K562 (cell line): ENCODE measurements around the gene CD84. TPM values are rescaled to one million over a fixed set of nuclear protein-coding genes. Genes with fewer than 3 reads are reported as not detected.

Source experiments
- BACH1 ChIP-seq: fragments of 200-800 bp; sonication (Bioruptor generic); IDR thresholded peaks from 2 replicates; pipeline ENCODE4 v1.6.1; 2016; ENCODE audit warnings: missing genetic modification characterization, missing compliant biosample characterization
- GTF2F1 ChIP-seq: IDR thresholded peaks from 2 replicates; pipeline ENCODE4 v1.6.1; 2011; ENCODE audit warnings: low read depth, low read length, improper control_type of control experiment
- KAT7 ChIP-seq: sonication (generic); formaldehyde crosslinking; IDR thresholded peaks from 2 replicates; pipeline ENCODE4 v1.8.0; 2022; ENCODE audit warnings: missing genetic modification reagents, mild to moderate bottlenecking, borderline replicate concordance
- KDM4B ChIP-seq, 2 experiments: fragments of 450-650 bp in 1 of 2; sonication (generic) in 1 of 2; IDR thresholded peaks; 2 replicates each; pipeline ENCODE4 v1.6.1; 2016 to 2017; ENCODE audit warnings: borderline replicate concordance in 2 of 2, antibody characterized with exemption in 1 of 2, low read depth in 1 of 2, mild to moderate bottlenecking in 1 of 2
- KLF6 ChIP-seq: fragments of 250-450 bp; sonication (Bioruptor Pico); IDR thresholded peaks from 2 replicates; pipeline ENCODE4 v1.4.0; 2020; ENCODE audit warnings: mild to moderate bottlenecking, moderate library complexity, borderline replicate concordance
- MIER1 ChIP-seq: fragments of 450-650 bp; IDR thresholded peaks from 2 replicates; pipeline ENCODE4 v1.6.1; 2016; ENCODE audit warnings: antibody characterized with exemption, mild to moderate bottlenecking, low read depth
- MYBL2 ChIP-seq, 2 experiments: fragments of 450-650 bp in 1 of 2; sonication (generic) in 1 of 2; formaldehyde crosslinking in 1 of 2; IDR thresholded peaks; 2 replicates each; pipeline versions ENCODE4 v1.6.1 to v1.8.1; 2017 to 2022; ENCODE audit warnings: borderline replicate concordance in 1 of 2, inconsistent platforms in 1 of 2, low read depth in 1 of 2, mild to moderate bottlenecking in 1 of 2, missing genetic modification reagents in 1 of 2, moderate library complexity in 1 of 2
- NCOA2 ChIP-seq, 2 experiments: fragments of 450-650 bp; IDR thresholded peaks; 2 replicates each; pipeline ENCODE4 v1.6.1; 2018; ENCODE audit warnings: mild to moderate bottlenecking in 2 of 2, moderate library complexity in 1 of 2; ENCODE audit not compliant: partially characterized antibody in 2 of 2
- RB1 ChIP-seq: fragments of 450-650 bp; IDR thresholded peaks from 2 replicates; pipeline ENCODE4 v1.6.1; 2017; ENCODE audit warnings: low read depth, mild to moderate bottlenecking
- ZNF408 ChIP-seq: fragments of 250-450 bp; sonication (Bioruptor Pico); IDR thresholded peaks from 2 replicates; pipeline ENCODE4 v1.4.0; 2020; ENCODE audit warnings: low read depth, mild to moderate bottlenecking, moderate library complexity
- ZNF444 ChIP-seq: fragments of 250-450 bp; sonication (Bioruptor Pico); IDR thresholded peaks from 2 replicates; pipeline ENCODE4 v1.4.0; 2020; ENCODE audit warnings: mild to moderate bottlenecking, moderate library complexity
- ZNF445 ChIP-seq: fragments of 250-450 bp; sonication (Bioruptor Pico); IDR thresholded peaks from 2 replicates; pipeline ENCODE4 v1.4.0; 2020; ENCODE audit warnings: low read depth, mild to moderate bottlenecking, moderate library complexity
- polyA plus RNA-seq, 8 experiments: library from polyadenylated mRNA; depleted of rRNA in 4 of 8; stranded (reverse) in 5 of 8; unstranded in 3 of 8; fragments of >200 nt; fragmentation: Nextera tagmentation in 2 of 8; fragmentation: Illumina TruSeq in 1 of 8; extraction: Ambion mirVana in 2 of 8; extraction: Trizol in 1 of 8; gene quantifications; 2 replicates each; pipeline versions ENCODE4 v1.2.1 to v1.2.3, GENCODE V29; 2011 to 2014; ENCODE audit warnings: inconsistent platforms in 1 of 8, missing spikeins in 1 of 8
- total RNA-seq, 7 experiments: library from RNA; depleted of rRNA in 6 of 7; stranded (reverse); fragments of >200 nt in 6 of 7; fragmentation: Illumina TruSeq in 2 of 7; extraction: Trizol in 2 of 7; gene quantifications; 2 replicates each; pipeline versions ENCODE4 v1.2.1 to v1.2.3, GENCODE V29; 2011 to 2021; ENCODE audit warnings: low replicate concordance in 1 of 7
- TF ChIP-seq, protein P1 (sequence below): fragments of 450-650 bp; IDR thresholded peaks from 2 replicates; pipeline ENCODE4 v1.6.1; 2016; ENCODE audit warnings: missing biosample characterization, missing genetic modification characterization
- TF ChIP-seq, protein P2 (sequence below): fragments of 250-450 bp; sonication (Bioruptor Pico); IDR thresholded peaks from 2 replicates; pipeline ENCODE4 v1.8.0; 2021; ENCODE audit warnings: moderate library complexity, mild to moderate bottlenecking, inconsistent platforms
- TF ChIP-seq, protein P3 (sequence below), 2 experiments: IDR thresholded peaks; 2 replicates each; pipeline ENCODE4 v1.6.1; 2012; ENCODE audit warnings: improper control_type of control experiment in 2 of 2, low read depth in 2 of 2, low read length in 2 of 2, borderline replicate concordance in 1 of 2
- TF ChIP-seq, protein P4 (sequence below): fragments of 250-450 bp; sonication (Bioruptor Pico); IDR thresholded peaks from 2 replicates; pipeline ENCODE4 v1.8.0; 2021; ENCODE audit warnings: moderate library complexity, mild to moderate bottlenecking, inconsistent platforms
- TF ChIP-seq, protein P5 (sequence below): sonication (generic); IDR thresholded peaks from 2 replicates; pipeline ENCODE4 v1.6.1; 2016
- TF ChIP-seq, protein P6 (sequence below): fragments of 250-450 bp; sonication (Bioruptor Pico); IDR thresholded peaks from 2 replicates; pipeline ENCODE4 v1.5.0; 2021; ENCODE audit warnings: mild to moderate bottlenecking, borderline replicate concordance

Gene CD84
- total and polyA plus RNA-seq, 9 of the 15 experiments (the other 6 are each of a cell fraction or from before 2014, with no cell fraction given): 0.82 to 6.8 (median 2.0) TPM

DNA sequence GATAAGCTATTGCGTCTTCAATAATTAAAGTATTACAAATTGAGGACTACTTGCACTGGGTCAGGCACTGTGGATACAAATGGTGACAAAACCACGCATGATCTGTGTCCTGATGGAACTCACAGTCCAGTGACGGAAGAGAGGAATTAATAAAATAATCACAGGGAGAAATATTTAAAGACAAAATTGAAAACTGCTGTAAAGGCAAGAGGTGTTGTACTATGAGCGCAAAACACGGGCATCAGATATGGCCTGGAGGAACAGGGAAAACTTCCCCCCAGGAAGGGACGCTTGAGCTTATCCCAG lies 39.7 kb downstream of the CD84 start (continued):
- TF ChIP-seq ZNF444 (CRISPR knock-in tag) (no peak), RB1 (no peak), GTF2F1 (no peak), NCOA2 (IDR thresholded peaks at IDR 0.05; ENCODE audit: partially characterized antibody in 2 of 2) (no peak), KLF6 (CRISPR knock-in tag) (0 out of 2 replicates have a peak, but pooled peaks have one; percentile 12), BACH1 (tag) (no peak), ZNF408 (CRISPR knock-in tag) (no peak), MIER1 (peak; percentile 43; the same call in 1 of the 2 replicates), KDM4B (IDR thresholded peaks at IDR 0.05; ENCODE audit: borderline replicate concordance in 2 of 2, low read depth in 1 of 2) (no peak), ZNF445 (no peak), MYBL2 (IDR thresholded peaks at IDR 0.05; ENCODE audit: low read depth) (no peak), MYBL2 (CRISPR knock-in tag; IDR thresholded peaks at IDR 0.05; ENCODE audit: borderline replicate concordance) (no peak), KAT7 (CRISPR knock-in tag) (no peak)
- TF ChIP-seq, protein P1, sequence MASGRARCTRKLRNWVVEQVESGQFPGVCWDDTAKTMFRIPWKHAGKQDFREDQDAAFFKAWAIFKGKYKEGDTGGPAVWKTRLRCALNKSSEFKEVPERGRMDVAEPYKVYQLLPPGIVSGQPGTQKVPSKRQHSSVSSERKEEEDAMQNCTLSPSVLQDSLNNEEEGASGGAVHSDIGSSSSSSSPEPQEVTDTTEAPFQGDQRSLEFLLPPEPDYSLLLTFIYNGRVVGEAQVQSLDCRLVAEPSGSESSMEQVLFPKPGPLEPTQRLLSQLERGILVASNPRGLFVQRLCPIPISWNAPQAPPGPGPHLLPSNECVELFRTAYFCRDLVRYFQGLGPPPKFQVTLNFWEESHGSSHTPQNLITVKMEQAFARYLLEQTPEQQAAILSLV (tag): no peak
- TF ChIP-seq, protein P2, sequence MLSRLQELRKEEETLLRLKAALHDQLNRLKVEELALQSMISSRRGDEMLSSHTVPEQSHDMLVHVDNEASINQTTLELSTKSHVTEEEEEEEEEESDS (CRISPR knock-in tag): no peak
- TF ChIP-seq, protein P3, sequence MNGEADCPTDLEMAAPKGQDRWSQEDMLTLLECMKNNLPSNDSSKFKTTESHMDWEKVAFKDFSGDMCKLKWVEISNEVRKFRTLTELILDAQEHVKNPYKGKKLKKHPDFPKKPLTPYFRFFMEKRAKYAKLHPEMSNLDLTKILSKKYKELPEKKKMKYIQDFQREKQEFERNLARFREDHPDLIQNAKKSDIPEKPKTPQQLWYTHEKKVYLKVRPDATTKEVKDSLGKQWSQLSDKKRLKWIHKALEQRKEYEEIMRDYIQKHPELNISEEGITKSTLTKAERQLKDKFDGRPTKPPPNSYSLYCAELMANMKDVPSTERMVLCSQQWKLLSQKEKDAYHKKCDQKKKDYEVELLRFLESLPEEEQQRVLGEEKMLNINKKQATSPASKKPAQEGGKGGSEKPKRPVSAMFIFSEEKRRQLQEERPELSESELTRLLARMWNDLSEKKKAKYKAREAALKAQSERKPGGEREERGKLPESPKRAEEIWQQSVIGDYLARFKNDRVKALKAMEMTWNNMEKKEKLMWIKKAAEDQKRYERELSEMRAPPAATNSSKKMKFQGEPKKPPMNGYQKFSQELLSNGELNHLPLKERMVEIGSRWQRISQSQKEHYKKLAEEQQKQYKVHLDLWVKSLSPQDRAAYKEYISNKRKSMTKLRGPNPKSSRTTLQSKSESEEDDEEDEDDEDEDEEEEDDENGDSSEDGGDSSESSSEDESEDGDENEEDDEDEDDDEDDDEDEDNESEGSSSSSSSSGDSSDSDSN (IDR thresholded peaks at IDR 0.05; ENCODE audit: borderline replicate concordance in 1 of 2, low read depth in 2 of 2, low read length in 2 of 2): no peak
- TF ChIP-seq, protein P4, sequence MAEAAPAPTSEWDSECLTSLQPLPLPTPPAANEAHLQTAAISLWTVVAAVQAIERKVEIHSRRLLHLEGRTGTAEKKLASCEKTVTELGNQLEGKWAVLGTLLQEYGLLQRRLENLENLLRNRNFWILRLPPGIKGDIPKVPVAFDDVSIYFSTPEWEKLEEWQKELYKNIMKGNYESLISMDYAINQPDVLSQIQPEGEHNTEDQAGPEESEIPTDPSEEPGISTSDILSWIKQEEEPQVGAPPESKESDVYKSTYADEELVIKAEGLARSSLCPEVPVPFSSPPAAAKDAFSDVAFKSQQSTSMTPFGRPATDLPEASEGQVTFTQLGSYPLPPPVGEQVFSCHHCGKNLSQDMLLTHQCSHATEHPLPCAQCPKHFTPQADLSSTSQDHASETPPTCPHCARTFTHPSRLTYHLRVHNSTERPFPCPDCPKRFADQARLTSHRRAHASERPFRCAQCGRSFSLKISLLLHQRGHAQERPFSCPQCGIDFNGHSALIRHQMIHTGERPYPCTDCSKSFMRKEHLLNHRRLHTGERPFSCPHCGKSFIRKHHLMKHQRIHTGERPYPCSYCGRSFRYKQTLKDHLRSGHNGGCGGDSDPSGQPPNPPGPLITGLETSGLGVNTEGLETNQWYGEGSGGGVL (CRISPR knock-in tag): no peak
- TF ChIP-seq, protein P5, sequence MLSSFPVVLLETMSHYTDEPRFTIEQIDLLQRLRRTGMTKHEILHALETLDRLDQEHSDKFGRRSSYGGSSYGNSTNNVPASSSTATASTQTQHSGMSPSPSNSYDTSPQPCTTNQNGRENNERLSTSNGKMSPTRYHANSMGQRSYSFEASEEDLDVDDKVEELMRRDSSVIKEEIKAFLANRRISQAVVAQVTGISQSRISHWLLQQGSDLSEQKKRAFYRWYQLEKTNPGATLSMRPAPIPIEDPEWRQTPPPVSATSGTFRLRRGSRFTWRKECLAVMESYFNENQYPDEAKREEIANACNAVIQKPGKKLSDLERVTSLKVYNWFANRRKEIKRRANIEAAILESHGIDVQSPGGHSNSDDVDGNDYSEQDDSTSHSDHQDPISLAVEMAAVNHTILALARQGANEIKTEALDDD: no peak
- TF ChIP-seq, protein P6, sequence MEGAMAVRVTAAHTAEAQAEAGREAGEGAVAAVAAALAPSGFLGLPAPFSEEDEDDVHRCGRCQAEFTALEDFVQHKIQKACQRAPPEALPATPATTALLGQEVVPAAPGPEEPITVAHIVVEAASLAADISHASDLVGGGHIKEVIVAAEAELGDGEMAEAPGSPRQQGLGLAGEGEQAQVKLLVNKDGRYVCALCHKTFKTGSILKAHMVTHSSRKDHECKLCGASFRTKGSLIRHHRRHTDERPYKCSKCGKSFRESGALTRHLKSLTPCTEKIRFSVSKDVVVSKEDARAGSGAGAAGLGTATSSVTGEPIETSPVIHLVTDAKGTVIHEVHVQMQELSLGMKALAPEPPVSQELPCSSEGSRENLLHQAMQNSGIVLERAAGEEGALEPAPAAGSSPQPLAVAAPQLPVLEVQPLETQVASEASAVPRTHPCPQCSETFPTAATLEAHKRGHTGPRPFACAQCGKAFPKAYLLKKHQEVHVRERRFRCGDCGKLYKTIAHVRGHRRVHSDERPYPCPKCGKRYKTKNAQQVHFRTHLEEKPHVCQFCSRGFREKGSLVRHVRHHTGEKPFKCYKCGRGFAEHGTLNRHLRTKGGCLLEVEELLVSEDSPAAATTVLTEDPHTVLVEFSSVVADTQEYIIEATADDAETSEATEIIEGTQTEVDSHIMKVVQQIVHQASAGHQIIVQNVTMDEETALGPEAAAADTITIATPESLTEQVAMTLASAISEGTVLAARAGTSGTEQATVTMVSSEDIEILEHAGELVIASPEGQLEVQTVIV (CRISPR knock-in tag): no peak
